Measurements from ENCODE around the gene CD302. TPM values are rescaled to one million over a fixed set of nuclear protein-coding genes. Genes with fewer than 3 reads are reported as not detected.

CD302 gene
- total RNA-seq, 1 experiment from 2014 or later = 3.3 TPM

DNA sequence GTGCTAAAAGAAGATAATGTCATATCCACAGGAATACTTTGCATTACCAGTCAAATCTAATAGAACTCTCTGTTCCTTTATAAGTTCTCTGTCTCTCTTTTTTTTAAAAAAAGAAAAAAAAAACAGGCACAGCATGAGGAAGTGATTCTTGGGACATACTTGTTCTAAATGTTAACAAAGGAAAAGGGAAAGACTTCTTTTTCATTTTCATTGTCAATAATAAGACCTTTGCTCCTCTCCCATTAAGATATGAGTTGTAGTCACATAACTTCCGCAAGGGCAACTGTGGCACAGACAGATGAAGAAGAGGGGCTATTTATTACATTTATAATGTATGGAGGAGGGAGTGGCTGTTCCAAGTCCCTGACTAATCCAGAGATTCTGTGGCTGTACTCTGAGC, 4.7 kb downstream of the CD302 start:
- CTCF ChIA-PET = interaction anchor here (0.7 kb wide), 1 partner anchor 1430 kb away, joined by 3 read pairs; no protein-coding TSS in a partner anchor
- no peak overlapping the region for H3K27ac ChIP-seq (ENCODE audit: low read length)
- TF ChIP-seq TCF7L2 (IDR thresholded peaks at IDR 0.05; ENCODE audit: low read depth, low read length) (no peak), REST (IDR thresholded peaks at IDR 0.05; ENCODE audit: insufficient read depth in 1 of 2, low read depth in 2 of 2, low read length in 1 of 2) (no peak), SIN3A (IDR thresholded peaks at IDR 0.05; ENCODE audit: borderline replicate concordance, insufficient read depth, low read depth, low read length) (no peak), POLR2AphosphoS5 (IDR thresholded peaks at IDR 0.05; ENCODE audit: low read depth, low read length) (no peak)
- TF ChIP-seq, protein P1, sequence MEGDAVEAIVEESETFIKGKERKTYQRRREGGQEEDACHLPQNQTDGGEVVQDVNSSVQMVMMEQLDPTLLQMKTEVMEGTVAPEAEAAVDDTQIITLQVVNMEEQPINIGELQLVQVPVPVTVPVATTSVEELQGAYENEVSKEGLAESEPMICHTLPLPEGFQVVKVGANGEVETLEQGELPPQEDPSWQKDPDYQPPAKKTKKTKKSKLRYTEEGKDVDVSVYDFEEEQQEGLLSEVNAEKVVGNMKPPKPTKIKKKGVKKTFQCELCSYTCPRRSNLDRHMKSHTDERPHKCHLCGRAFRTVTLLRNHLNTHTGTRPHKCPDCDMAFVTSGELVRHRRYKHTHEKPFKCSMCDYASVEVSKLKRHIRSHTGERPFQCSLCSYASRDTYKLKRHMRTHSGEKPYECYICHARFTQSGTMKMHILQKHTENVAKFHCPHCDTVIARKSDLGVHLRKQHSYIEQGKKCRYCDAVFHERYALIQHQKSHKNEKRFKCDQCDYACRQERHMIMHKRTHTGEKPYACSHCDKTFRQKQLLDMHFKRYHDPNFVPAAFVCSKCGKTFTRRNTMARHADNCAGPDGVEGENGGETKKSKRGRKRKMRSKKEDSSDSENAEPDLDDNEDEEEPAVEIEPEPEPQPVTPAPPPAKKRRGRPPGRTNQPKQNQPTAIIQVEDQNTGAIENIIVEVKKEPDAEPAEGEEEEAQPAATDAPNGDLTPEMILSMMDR (IDR thresholded peaks at IDR 0.05) = no peak
- no peak for DNase-seq (ENCODE audit: low read depth, low spot score)
- intact Hi-C loops (cut with micrococcal nuclease; ENCODE audit: unreplicated experiment) = loop anchor here (10.0 kb wide), 1 partner anchor 171 kb away; no protein-coding TSS in a partner anchor
- peaks cover 8% of the 10 kb centered on the region for H3K27me3 ChIP-seq (ENCODE audit: control insufficient read depth, insufficient read depth, low read length)
- POLR2A ChIA-PET = interaction anchor here (0.6 kb wide), 1 partner anchor 78 kb away, joined by 3 read pairs; no protein-coding TSS in a partner anchor
- H3K36me3 ChIP-seq (ENCODE audit: control insufficient read depth, insufficient read depth, low read length) = no peaks in the 10 kb centered on the region
- H3K4me1 ChIP-seq (ENCODE audit: control insufficient read depth, insufficient read depth, low read length) = peaks cover 4% of the 10 kb centered on the region
- H3K9me3 ChIP-seq (ENCODE audit: control insufficient read depth, insufficient read depth, low read depth, low read length) = no peaks in the 10 kb centered on the region
- in situ Hi-C loops (cut with HindIII; ENCODE audit: low pct_unique_long_range_greater_than_20kb, low sequenced_read_pairs) = no loop called here
- no peak overlapping the region for H3K4me3 ChIP-seq (ENCODE audit: low read depth in 2 of 2, low read length in 2 of 2)
- BruUV-seq (replicated peaks) = no TSS peak
- ATAC-seq = no peak

GRCh38 chr2:159792599-159792998, 5.4 kb downstream of the CD302 start:
- TF ChIP-seq, protein P1 (IDR thresholded peaks at IDR 0.05) = no peak
- TF ChIP-seq TCF7L2 (IDR thresholded peaks at IDR 0.05; ENCODE audit: low read depth, low read length) (no peak), POLR2AphosphoS5 (IDR thresholded peaks at IDR 0.05; ENCODE audit: low read depth, low read length) (no peak), REST (IDR thresholded peaks at IDR 0.05; ENCODE audit: insufficient read depth in 1 of 2, low read depth in 2 of 2, low read length in 1 of 2) (no peak)
- ATAC-seq (no peak), DNase-seq (ENCODE audit: low read depth, low spot score) (no peak)
- ChIA-PET POLR2A (no interaction called here), CTCF (no interaction called here)
- H3K27me3 ChIP-seq (ENCODE audit: control insufficient read depth, insufficient read depth, low read length) = peaks cover 8% of the 10 kb centered on the region
- peaks cover 4% of the 10 kb centered on the region for H3K4me1 ChIP-seq (ENCODE audit: control insufficient read depth, insufficient read depth, low read length)
- no peak overlapping the region for H3K27ac ChIP-seq (ENCODE audit: low read length)
- intact Hi-C loops (cut with micrococcal nuclease; ENCODE audit: unreplicated experiment) (loop anchor here (10.0 kb wide), 1 partner anchor 172 kb away; no protein-coding TSS in a partner anchor), in situ Hi-C loops (cut with HindIII; ENCODE audit: low pct_unique_long_range_greater_than_20kb, low sequenced_read_pairs) (no loop called here)
- no peaks in the 10 kb centered on the region for H3K36me3 ChIP-seq (ENCODE audit: control insufficient read depth, insufficient read depth, low read length)
- no peaks in the 10 kb centered on the region for H3K9me3 ChIP-seq (ENCODE audit: control insufficient read depth, insufficient read depth, low read depth, low read length)
- no TSS peak for BruUV-seq (replicated peaks)
- no peak overlapping the region for H3K4me3 ChIP-seq (ENCODE audit: low read depth in 2 of 2, low read length in 2 of 2)
